Esophagus squamous epithelium (tissue), 5 donors: Measurements from ENCODE around the gene CHI3L1. TPM values are rescaled to one million over a fixed set of nuclear protein-coding genes. Genes with fewer than 3 reads are reported as not detected.

Experiments
- DNase-seq: peaks from one replicate; lab custom pipeline; 2025; lab: John Stamatoyannopoulos, UW
- H3K27ac ChIP-seq, 4 donors: fragments of 200-600 bp; sonication (generic); one replicate each; pipeline ENCODE4 v1.5.1; 2016 to 2019; ENCODE audit warnings: mild to moderate bottlenecking in 1 of 4
- H3K27me3 ChIP-seq, 4 donors: fragments of 200-600 bp; sonication (generic); 1 replicate in 3 of 4; 2 replicates in 1 of 4; pipeline versions ENCODE4 v1.5.1 to v1.6.0; 2017 to 2021; ENCODE audit warnings: antibody characterized with exemption in 1 of 4
- H3K36me3 ChIP-seq, 3 donors: fragments of 200-600 bp; sonication (generic); one replicate each; pipeline ENCODE4 v1.5.1; 2016 to 2019
- H3K4me1 ChIP-seq, 3 donors: fragments of 200-600 bp; sonication (generic); one replicate each; pipeline ENCODE4 v1.5.1; 2017 to 2019
- H3K4me3 ChIP-seq, 4 donors: fragments of 200-600 bp; sonication (generic); 1 replicate in 3 of 4; 2 replicates in 1 of 4; pipeline ENCODE4 v1.5.1; 2016 to 2019; ENCODE audit warnings: mild to moderate bottlenecking in 2 of 4, moderate library complexity in 1 of 4
- H3K9me3 ChIP-seq, 3 donors: fragments of 200-600 bp; sonication (generic); one replicate each; pipeline ENCODE4 v1.5.1; 2016 to 2019
- CTCF ChIP-seq, 6 experiments: fragments of 450-650 bp in 4 of 6; fragments of 200-600 bp in 2 of 6; sonication (generic) in 2 of 6; IDR thresholded peaks; one replicate each; pipeline ENCODE4 v1.5.1; 2016 to 2019; ENCODE audit warnings: antibody characterized with exemption in 6 of 6, mild to moderate bottlenecking in 4 of 6, moderate library complexity in 4 of 6
- POLR2A ChIP-seq, 4 donors: fragments of 450-650 bp; IDR thresholded peaks; one replicate each; pipeline ENCODE4 v1.6.1; 2017; ENCODE audit warnings: antibody characterized with exemption in 4 of 4, mild to moderate bottlenecking in 4 of 4, moderate library complexity in 3 of 4
- WGBS, 2 donors: methylation state at CpG; one replicate each; pipeline ENCODE4 v1.1.5; 2018; 5-methylcytosine and 5-hydroxymethylcytosine counted together
- intact Hi-C: fragments of 100-400 bp; cut with DNase I; formaldehyde crosslinking; loops from one replicate; pipeline ENCODE4 v1.15.0; 2022
- total RNA-seq, 4 donors: library from RNA; depleted of rRNA; stranded (reverse); fragments of >200 nt; gene quantifications; one replicate each; pipeline ENCODE4 v1.1.0, GENCODE V29; 2016
- donor health status: DM: yes; HTN: yes; CAD: no.

The CHI3L1 gene
- total RNA-seq, 4 donors from 2014 or later = 0.38 to 10.9 (median 9.1) TPM

GRCh38 chr1:203225071-203225470 lies 38.6 kb upstream of the CHI3L1 start:
- Histone ChIP-seq H3K9me3 (no peaks in the 10 kb centered on the region), H3K36me3 (no peaks in the 10 kb centered on the region), H3K27me3 (peaks cover 0 to 45% (median 0%) of the 10 kb centered on the region in 4 donors), H3K4me1 (no peaks in the 10 kb centered on the region), H3K4me3 (no peak overlapping the region), H3K27ac (no peak overlapping the region)
- intact Hi-C loops = no loop called here
- WGBS, 2 donors = 59 to 60% methylated on average over 3 of the region's 4 CpGs
- no peak for TF ChIP-seq POLR2A (IDR thresholded peaks at IDR 0.05)
- no peak for TF ChIP-seq CTCF (IDR thresholded peaks at IDR 0.05)
- DNase-seq = no peak

GRCh38 chr1:203223012-203223775 lies 36.7 kb upstream of the CHI3L1 start:
- 64 to 79% methylated on average over 4 to 5 of the region's 18 CpGs for WGBS, 2 donors
- Histone ChIP-seq H3K4me3 (no peak overlapping the region), H3K27ac (no peak overlapping the region), H3K36me3 (no peaks in the 10 kb centered on the region), H3K27me3 (peaks cover 0 to 33% (median 0%) of the 10 kb centered on the region in 4 donors), H3K9me3 (no peaks in the 10 kb centered on the region), H3K4me1 (no peaks in the 10 kb centered on the region)
- TF ChIP-seq POLR2A (IDR thresholded peaks at IDR 0.05) (no peak), CTCF (IDR thresholded peaks at IDR 0.05) (no peak)
- intact Hi-C loops = no loop called here
- no peak for DNase-seq

GRCh38 chr1:203219934-203220333 lies 33.4 kb upstream of the CHI3L1 start:
- Histone ChIP-seq H3K9me3 (no peaks in the 10 kb centered on the region), H3K27ac (no peak overlapping the region), H3K36me3 (no peaks in the 10 kb centered on the region), H3K4me1 (peaks cover 0 to 5% (median 0%) of the 10 kb centered on the region in 3 donors), H3K4me3 (no peak overlapping the region), H3K27me3 (peaks cover 0 to 35% (median 0%) of the 10 kb centered on the region in 4 donors)
- TF ChIP-seq CTCF (IDR thresholded peaks at IDR 0.05) = no peak
- no peak for TF ChIP-seq POLR2A (IDR thresholded peaks at IDR 0.05)
- WGBS, 2 donors = 84 to 92% methylated on average over 4 to 8 of the region's 8 CpGs
- DNase-seq = no peak
- intact Hi-C loops = loop anchor here (5.0 kb wide), 2 partner anchors 103 to 183 kb away; no protein-coding TSS in a partner anchor

- H3K36me3 ChIP-seq = no peaks in the 10 kb centered on the region
- no peak overlapping the region for H3K4me3 ChIP-seq
- TF ChIP-seq CTCF (IDR thresholded peaks at IDR 0.05) (no peak), POLR2A (IDR thresholded peaks at IDR 0.05) (no peak)
- H3K27me3 ChIP-seq = peaks cover 0 to 31% (median 0%) of the 10 kb centered on the region in 4 donors
- no peak overlapping the region for H3K27ac ChIP-seq
- intact Hi-C loops = loop anchor here (5.0 kb wide), 2 partner anchors 102 to 182 kb away; no protein-coding TSS in a partner anchor
- no peak for DNase-seq
- no CpG with 5 or more reads among the region's 1 CpG for WGBS, 2 donors
- no peaks in the 10 kb centered on the region for H3K9me3 ChIP-seq
- H3K4me1 ChIP-seq = peaks cover 0 to 5% (median 0%) of the 10 kb centered on the region in 3 donors
These were observed 32.7 kb upstream of the CHI3L1 start for GRCh38 chr1:203219171-203219570.

- no peak for DNase-seq
- no peak overlapping the region for H3K27ac ChIP-seq
- no peak overlapping the region for H3K4me3 ChIP-seq
- no peaks in the 10 kb centered on the region for H3K36me3 ChIP-seq
- TF ChIP-seq POLR2A (IDR thresholded peaks at IDR 0.05) = no peak
- TF ChIP-seq CTCF (IDR thresholded peaks at IDR 0.05) = no peak
- H3K9me3 ChIP-seq = no peaks in the 10 kb centered on the region
- H3K27me3 ChIP-seq = peaks cover 0 to 22% (median 0%) of the 10 kb centered on the region in 4 donors
- intact Hi-C loops = loop anchor here (5.0 kb wide), 2 partner anchors 100 to 180 kb away; no protein-coding TSS in a partner anchor
- H3K4me1 ChIP-seq = peaks cover 0 to 5% (median 0%) of the 10 kb centered on the region in 3 donors
- WGBS, 2 donors = 60 to 68% methylated on average over 1 to 4 of the region's 7 CpGs
These were observed 31.2 kb upstream of the CHI3L1 start for GRCh38 chr1:203217668-203218067.
